Heart right ventricle (tissue), 16 donors: ENCODE results near the gene EXOSC2. TPM values are rescaled to one million over a fixed set of nuclear protein-coding genes. Genes with fewer than 3 reads are reported as not detected.

Source experiments
- ATAC-seq, 8 donors: fragments of 200-7000 bp; cut with Tn5 transposase; one replicate each; pipeline ENCODE4 v1.9.1; 2020; ENCODE audit warnings: mild to moderate bottlenecking in 8 of 8, moderate library complexity in 8 of 8, moderate number of reproducible peaks in 1 of 8
- DNase-seq, 2 donors: peaks; one replicate each; pipeline ENCODE4 v3.0.0-alpha.2; 2020
- H3K27ac ChIP-seq, 10 donors: fragments of 200-600 bp; sonication (generic) in 2 of 10; one replicate each; pipeline versions ENCODE4 v1.5.0 to v1.8.0; 2020 to 2022; ENCODE audit warnings: mild to moderate bottlenecking in 3 of 10
- H3K27me3 ChIP-seq, 7 donors: fragments of 200-600 bp; one replicate each; pipeline ENCODE4 v1.8.0; 2021 to 2022; ENCODE audit warnings: mild to moderate bottlenecking in 2 of 7
- H3K36me3 ChIP-seq, 9 donors: fragments of 200-600 bp; sonication (generic) in 1 of 9; one replicate each; pipeline versions ENCODE4 v1.5.0 to v1.8.0; 2020 to 2022; ENCODE audit warnings: mild to moderate bottlenecking in 2 of 9
- H3K4me1 ChIP-seq, 9 donors: fragments of 200-600 bp; sonication (generic) in 1 of 9; one replicate each; pipeline versions ENCODE4 v1.5.0 to v1.8.0; 2020 to 2022; ENCODE audit warnings: mild to moderate bottlenecking in 4 of 9
- H3K4me3 ChIP-seq, 10 donors: fragments of 200-600 bp; sonication (generic) in 2 of 10; one replicate each; pipeline versions ENCODE4 v1.5.0 to v1.8.0; 2020 to 2022; ENCODE audit warnings: mild to moderate bottlenecking in 7 of 10, moderate library complexity in 2 of 10
- H3K9me3 ChIP-seq, 11 donors: fragments of 200-600 bp in 10 of 11; sonication (generic) in 2 of 11; one replicate each; pipeline versions ENCODE4 v1.5.0 to v1.8.0; 2013 to 2022; ENCODE audit warnings: mild to moderate bottlenecking in 2 of 11, control low read depth in 1 of 11, moderate library complexity in 1 of 11
- CTCF ChIP-seq, 9 donors: fragments of 200-600 bp; sonication (generic) in 2 of 9; IDR thresholded peaks; one replicate each; pipeline versions ENCODE4 v1.5.0 to v1.8.0; 2021 to 2022; ENCODE audit warnings: antibody characterized with exemption in 9 of 9, mild to moderate bottlenecking in 5 of 9, moderate library complexity in 1 of 9
- WGBS, 2 donors: extraction: QIAGEN DNeasy Blood & Tissue Kit; methylation state at CpG; one replicate each; pipeline ENCODE4 v1.1.7; 2013; ENCODE audit warnings: inconsistent platforms in 1 of 2; 5-methylcytosine and 5-hydroxymethylcytosine counted together
- intact Hi-C, 10 donors: fragments of 100-400 bp; cut with DNase I; formaldehyde crosslinking; loops; one replicate each; pipeline versions ENCODE4 v1.11.1 to v1.14.2; 2022
- polyA plus RNA-seq, 2 donors: library from polyadenylated mRNA; stranded (reverse); fragments of 200-250 nt; gene quantifications; one replicate each; pipeline ENCODE4 v1.2.3, GENCODE V29; 2013
- total RNA-seq, 10 donors: library from RNA; stranded (reverse); fragmentation: NEBNext Ultra II Directional in 3 of 10; extraction: Animal tissue kit (Norgen Biotek cat#: 25700) in 3 of 10; gene quantifications; one replicate each; pipeline versions ENCODE4 v1.2.1 to v1.2.4, GENCODE V29; 2021 to 2023
- donor health status: Arrhythmogenic right ventricular cardiomyopathy.
- donor health status: ischemic (EF 13 %, LVEDD 7.1; RV severe dilation, severe dysfunction).
- donor health status: healthy with polysubstance abuse.
- donor health status: DM: no; HTN: yes; CAD: no.
- donor health status: DM: no; HTN: no; CAD: no.
- donor health status: ischemic (EF 25% LVEDD 6.9; RV normal size, moderate dysfunction).
- donor health status: ischemic (EF 25% LVEDD 5.7; RV mildly dilated, moderate dysfunction).
- donor health status: healthy.
- donor health status: DM: yes; HTN: yes; CAD: no.
- donor health status: Ischemic cardiomyopathy.
- donor health status: ischemic (EF 35%, LVEDD 5.7; RV mildly dilated, moderate dysfunction).
- donor health status: nonischemic (EF 11% LVEDD 7.7; RV severe dilation, severe dysfunction).
- donor health status: DM: yes; HTN: yes; CAD: no.
- donor health status: PGD.
- donor health status: ischemic (EF 29% LVEDD 5.4; RV normal size, mild dysfunction).
- donor health status: nonischemic (EF 23%, LVEDD 6.1; RV moderate dilation, normal function).

EXOSC2 gene
- total and polyA plus RNA-seq, 12 donors, result 10.8 to 17.7 (median 13.1) TPM

- DNase-seq (no peak), ATAC-seq (no peak)
- intact Hi-C loops, result no loop called here
- H3K9me3 ChIP-seq, result no peaks in the 10 kb centered on the region
- H3K4me1 ChIP-seq, result peaks cover 24 to 71% (median 66%) of the 10 kb centered on the region in 9 donors
- H3K27me3 ChIP-seq, result peaks cover 79 to 100% (median 100%) of the 10 kb centered on the region in 7 donors
- WGBS, 2 donors, result 3% methylated on average over 47 of the region's 47 CpGs
- no peaks in the 10 kb centered on the region for H3K36me3 ChIP-seq
- peak overlapping the region in 8 of 10 donors; percentile 27 to 53 (median 38) for H3K4me3 ChIP-seq
- no peak overlapping the region for H3K27ac ChIP-seq
- TF ChIP-seq CTCF (IDR thresholded peaks at IDR 0.05), result no peak
These were observed 32.0 kb upstream of the EXOSC2 start for GRCh38 chr9:130661451-130662098.

- no peak for TF ChIP-seq CTCF (IDR thresholded peaks at IDR 0.05)
- ATAC-seq, result peak in 1 of 8 donors; percentile 16
- WGBS, 2 donors, result 3 to 5% methylated on average over 49 of the region's 49 CpGs
- H3K27ac ChIP-seq, result no peak overlapping the region
- no peak overlapping the region for H3K4me3 ChIP-seq
- H3K4me1 ChIP-seq, result peaks cover 24 to 74% (median 66%) of the 10 kb centered on the region in 9 donors
- no peaks in the 10 kb centered on the region for H3K9me3 ChIP-seq
- no peaks in the 10 kb centered on the region for H3K36me3 ChIP-seq
- H3K27me3 ChIP-seq, result peaks cover 79 to 100% (median 100%) of the 10 kb centered on the region in 7 donors
- intact Hi-C loops, result no loop called here
- DNase-seq, result no peak
These were observed 31.2 kb upstream of the EXOSC2 start for GRCh38 chr9:130662099-130662969.

GRCh38 chr9:130662970-130663257, 30.7 kb upstream of the EXOSC2 start:
- H3K4me1 ChIP-seq, result peaks cover 24 to 74% (median 66%) of the 10 kb centered on the region in 9 donors
- intact Hi-C loops, result no loop called here

More at GRCh38 chr9:130662970-130663257, 30.7 kb upstream of the EXOSC2 start:
- DNase-seq (no peak), ATAC-seq (no peak)
- no peak overlapping the region for H3K27ac ChIP-seq
- H3K27me3 ChIP-seq, result peaks cover 77 to 100% (median 100%) of the 10 kb centered on the region in 7 donors
- peak overlapping the region in 2 of 10 donors; percentile 5 to 24 for H3K4me3 ChIP-seq
- 2 to 3% methylated on average over 15 of the region's 15 CpGs for WGBS, 2 donors
- H3K36me3 ChIP-seq, result no peaks in the 10 kb centered on the region
- no peaks in the 10 kb centered on the region for H3K9me3 ChIP-seq
- TF ChIP-seq CTCF (IDR thresholded peaks at IDR 0.05), result no peak
